ENCODE measurements around the gene ZAR1L.

- no peak for TF ChIP-seq CTCF (conservative IDR thresholded peaks at IDR 0.05)
- no peak for TF ChIP-seq ZFX (IDR thresholded peaks at IDR 0.05)
Observed at GRCh38 chr13:32257649-32258048, 57.5 kb downstream of the ZAR1L start.

Measured in C4-2B (cell line).